Lower lobe of right lung (tissue), 2 donors: ENCODE data around the gene ZNF598. TPM values are rescaled to one million over a fixed set of nuclear protein-coding genes. Genes with fewer than 3 reads are reported as not detected.
A peak's percentile ranks its signal among the peaks of the same experiment; 100 is the strongest.

ENCODE experiments used
- ATAC-seq, 2 donors: fragments of 200-7000 bp; cut with Tn5 transposase; one replicate each; pipeline ENCODE4 v1.9.1; 2020 to 2022; ENCODE audit warnings: mild to moderate bottlenecking in 2 of 2, moderate library complexity in 2 of 2
- DNase-seq: peaks from one replicate; pipeline ENCODE4 v3.0.0-alpha.2; 2020
- H3K27ac ChIP-seq: fragments of 200-600 bp; one replicate; pipeline ENCODE4 v1.8.0; 2022
- H3K27me3 ChIP-seq: fragments of 200-600 bp; one replicate; pipeline ENCODE4 v1.8.0; 2022; ENCODE audit warnings: low read depth
- H3K36me3 ChIP-seq: fragments of 200-600 bp; one replicate; pipeline ENCODE4 v1.8.0; 2022; ENCODE audit warnings: mild to moderate bottlenecking
- H3K4me1 ChIP-seq: fragments of 200-600 bp; one replicate; pipeline ENCODE4 v1.8.0; 2022
- H3K4me3 ChIP-seq: fragments of 200-600 bp; one replicate; pipeline ENCODE4 v1.8.0; 2022; ENCODE audit warnings: mild to moderate bottlenecking
- H3K9me3 ChIP-seq: fragments of 200-600 bp; one replicate; pipeline ENCODE4 v1.8.0; 2022
- intact Hi-C: fragments of 100-400 bp; cut with DNase I; formaldehyde crosslinking; loops from one replicate; pipeline ENCODE4 v1.11.0; 2022
- total RNA-seq: library from RNA; stranded (reverse); fragmentation: NEBNext Ultra II Directional; extraction: Animal tissue kit (Norgen Biotek cat#: 25700); gene quantifications from one replicate; pipeline ENCODE4 v1.2.1, GENCODE V29; 2021
- TF ChIP-seq, protein P1 (sequence below): fragments of 200-600 bp; IDR thresholded peaks from one replicate; pipeline ENCODE4 v1.8.0; 2022; ENCODE audit warnings: antibody characterized with exemption, mild to moderate bottlenecking
- donor health status: DM: no; HTN: yes; CAD: no; lungs with severe emphysema.

Gene ZNF598
- total RNA-seq, 1 donor from 2014 or later = 27.2 TPM

DNA sequence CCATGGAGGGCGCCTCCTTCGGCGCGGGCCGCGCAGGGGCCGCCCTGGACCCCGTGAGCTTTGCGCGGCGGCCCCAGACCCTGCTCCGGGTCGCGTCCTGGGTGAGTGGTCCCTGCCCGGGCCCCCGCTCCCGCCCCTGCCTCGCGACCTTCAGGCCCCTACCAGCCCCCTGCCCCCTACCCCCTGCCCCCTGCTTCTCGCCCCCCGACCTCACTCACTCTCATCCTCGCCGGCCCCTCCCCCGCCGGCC is 19.6 kb downstream of the ZNF598 start:
- ATAC-seq (no peak), DNase-seq (no peak)
- Histone ChIP-seq H3K9me3 (no peaks in the 10 kb centered on the region), H3K27me3 (peaks cover 27% of the 10 kb centered on the region), H3K4me3 (no peak overlapping the region), H3K27ac (no peak overlapping the region), H3K4me1 (peaks cover 25% of the 10 kb centered on the region), H3K36me3 (peaks cover 23% of the 10 kb centered on the region)
- intact Hi-C loops = no loop called here
- TF ChIP-seq, protein P1, sequence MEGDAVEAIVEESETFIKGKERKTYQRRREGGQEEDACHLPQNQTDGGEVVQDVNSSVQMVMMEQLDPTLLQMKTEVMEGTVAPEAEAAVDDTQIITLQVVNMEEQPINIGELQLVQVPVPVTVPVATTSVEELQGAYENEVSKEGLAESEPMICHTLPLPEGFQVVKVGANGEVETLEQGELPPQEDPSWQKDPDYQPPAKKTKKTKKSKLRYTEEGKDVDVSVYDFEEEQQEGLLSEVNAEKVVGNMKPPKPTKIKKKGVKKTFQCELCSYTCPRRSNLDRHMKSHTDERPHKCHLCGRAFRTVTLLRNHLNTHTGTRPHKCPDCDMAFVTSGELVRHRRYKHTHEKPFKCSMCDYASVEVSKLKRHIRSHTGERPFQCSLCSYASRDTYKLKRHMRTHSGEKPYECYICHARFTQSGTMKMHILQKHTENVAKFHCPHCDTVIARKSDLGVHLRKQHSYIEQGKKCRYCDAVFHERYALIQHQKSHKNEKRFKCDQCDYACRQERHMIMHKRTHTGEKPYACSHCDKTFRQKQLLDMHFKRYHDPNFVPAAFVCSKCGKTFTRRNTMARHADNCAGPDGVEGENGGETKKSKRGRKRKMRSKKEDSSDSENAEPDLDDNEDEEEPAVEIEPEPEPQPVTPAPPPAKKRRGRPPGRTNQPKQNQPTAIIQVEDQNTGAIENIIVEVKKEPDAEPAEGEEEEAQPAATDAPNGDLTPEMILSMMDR = no peak

DNA sequence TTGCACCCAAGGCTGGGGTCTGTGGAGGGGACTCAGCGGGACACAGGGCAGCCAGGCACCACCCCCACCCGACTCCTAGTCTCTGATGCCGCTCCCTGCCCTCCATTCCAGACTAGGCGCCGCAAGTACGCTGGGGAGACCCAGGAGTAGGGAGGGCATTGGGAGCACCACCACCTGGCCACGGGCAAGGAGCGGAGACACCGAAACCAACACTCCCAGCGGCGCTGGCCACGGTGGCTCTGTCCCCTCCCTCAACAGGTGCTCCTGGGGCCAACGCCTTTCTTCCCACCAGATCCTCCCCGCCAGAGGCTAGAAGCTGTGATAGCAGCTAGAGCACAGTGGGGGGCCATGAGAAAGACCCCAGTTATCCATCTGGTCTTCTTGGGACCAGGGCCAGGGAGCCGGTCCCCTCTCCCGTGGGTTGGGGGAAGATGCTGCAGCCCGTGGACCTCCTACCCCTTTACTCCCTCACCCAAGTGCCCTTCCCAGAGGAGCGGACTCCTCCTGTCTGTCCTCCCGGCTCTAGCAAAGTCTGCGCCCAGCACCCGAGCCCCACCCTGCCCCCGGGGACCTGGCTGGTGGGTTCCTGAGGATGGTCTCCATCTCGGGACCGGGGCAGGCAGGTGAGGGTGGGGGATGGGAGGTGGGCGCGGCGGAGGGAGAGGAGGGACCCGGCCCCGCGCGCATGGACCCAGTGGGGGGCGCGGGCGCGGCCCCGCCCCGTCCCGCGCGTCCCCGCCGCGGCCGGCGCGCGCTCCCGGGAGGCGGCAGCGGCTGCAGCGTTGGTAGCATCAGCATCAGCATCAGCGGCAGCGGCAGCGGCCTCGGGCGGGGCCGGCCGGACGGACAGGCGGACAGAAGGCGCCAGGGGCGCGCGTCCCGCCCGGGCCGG is 20.2 kb downstream of the ZNF598 start, which contains the start of gene SYNGR3:
SYNGR3 (plus strand) TSS at position 762 of the 892 bp plus-strand sequence. CDS start 133 bp downstream, outside the sequence.
- intact Hi-C loops = no loop called here
- ATAC-seq (no peak), DNase-seq (peak; percentile 51)
- Histone ChIP-seq H3K27me3 (peaks cover 27% of the 10 kb centered on the region), H3K36me3 (peaks cover 23% of the 10 kb centered on the region), H3K4me3 (peak within 1 kb of the TSS; percentile 39), H3K4me1 (peaks cover 31% of the 10 kb centered on the region), H3K9me3 (no peaks in the 10 kb centered on the region), H3K27ac (no peak within 1 kb of the TSS)
- TF ChIP-seq, protein P1 = no peak

DNA sequence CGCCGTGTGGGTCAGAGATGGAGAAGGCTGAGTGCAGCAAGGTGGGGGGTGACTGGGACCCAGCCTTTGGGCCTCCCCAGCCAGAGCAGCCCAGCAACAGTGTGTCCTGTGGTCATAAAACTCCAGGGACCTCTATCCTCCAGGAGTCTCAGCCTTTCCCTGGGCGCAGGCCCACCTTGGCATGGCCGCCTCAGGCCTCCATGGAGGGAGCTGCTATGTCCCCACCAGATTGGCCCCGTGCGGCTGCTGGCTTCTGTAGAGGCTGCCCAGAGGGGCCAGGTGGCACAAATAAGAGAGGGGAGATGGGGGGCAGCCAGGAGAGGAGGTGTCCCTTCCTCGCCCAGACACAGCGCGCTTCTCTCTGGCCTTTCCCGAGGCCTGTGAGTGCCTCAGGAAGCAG is 22.4 kb downstream of the ZNF598 start:
- Histone ChIP-seq H3K27ac (no peak overlapping the region), H3K4me1 (peaks cover 38% of the 10 kb centered on the region), H3K27me3 (peaks cover 27% of the 10 kb centered on the region), H3K9me3 (no peaks in the 10 kb centered on the region), H3K4me3 (no peak overlapping the region), H3K36me3 (peaks cover 23% of the 10 kb centered on the region)
- intact Hi-C loops = no loop called here
- no peak for DNase-seq
- ATAC-seq = no peak
- TF ChIP-seq, protein P1 = no peak

DNA sequence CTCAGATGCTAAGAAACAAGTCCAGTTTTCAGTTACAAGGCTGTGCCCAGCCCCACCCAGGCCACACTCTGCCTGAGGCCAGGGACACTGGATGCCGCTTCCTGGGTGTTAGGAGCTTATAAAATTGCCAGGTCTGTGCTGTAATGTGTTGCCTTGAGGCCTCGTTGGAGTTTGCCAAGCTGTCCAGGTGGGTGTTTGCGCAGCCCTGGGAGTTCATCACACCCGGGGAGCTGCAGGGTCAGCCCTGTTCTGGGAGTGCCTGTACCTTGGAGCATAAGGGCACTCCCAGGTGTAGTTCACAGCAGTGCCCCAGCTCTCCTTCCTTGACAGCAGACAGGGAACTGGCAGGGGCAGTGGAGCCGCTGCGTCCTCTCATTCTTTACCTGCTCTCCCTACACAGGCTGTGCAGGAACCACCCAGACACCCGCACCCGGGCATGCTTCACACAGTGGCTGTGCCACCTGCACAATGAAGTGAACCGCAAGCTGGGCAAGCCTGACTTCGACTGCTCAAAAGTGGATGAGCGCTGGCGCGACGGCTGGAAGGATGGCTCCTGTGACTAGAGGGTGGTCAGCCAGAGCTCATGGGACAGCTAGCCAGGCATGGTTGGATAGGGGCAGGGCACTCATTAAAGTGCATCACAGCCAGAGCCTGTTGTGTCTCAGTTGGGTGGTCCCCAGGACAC is 24.0 kb downstream of the ZNF598 start:
- Histone ChIP-seq H3K9me3 (no peaks in the 10 kb centered on the region), H3K27me3 (peaks cover 30% of the 10 kb centered on the region), H3K36me3 (peaks cover 23% of the 10 kb centered on the region), H3K4me3 (peak overlapping the region; percentile 91), H3K27ac (no peak overlapping the region), H3K4me1 (peaks cover 26% of the 10 kb centered on the region)
- intact Hi-C loops = no loop called here
- TF ChIP-seq, protein P1 = no peak
- ATAC-seq = no peak
- DNase-seq = no peak

DNA sequence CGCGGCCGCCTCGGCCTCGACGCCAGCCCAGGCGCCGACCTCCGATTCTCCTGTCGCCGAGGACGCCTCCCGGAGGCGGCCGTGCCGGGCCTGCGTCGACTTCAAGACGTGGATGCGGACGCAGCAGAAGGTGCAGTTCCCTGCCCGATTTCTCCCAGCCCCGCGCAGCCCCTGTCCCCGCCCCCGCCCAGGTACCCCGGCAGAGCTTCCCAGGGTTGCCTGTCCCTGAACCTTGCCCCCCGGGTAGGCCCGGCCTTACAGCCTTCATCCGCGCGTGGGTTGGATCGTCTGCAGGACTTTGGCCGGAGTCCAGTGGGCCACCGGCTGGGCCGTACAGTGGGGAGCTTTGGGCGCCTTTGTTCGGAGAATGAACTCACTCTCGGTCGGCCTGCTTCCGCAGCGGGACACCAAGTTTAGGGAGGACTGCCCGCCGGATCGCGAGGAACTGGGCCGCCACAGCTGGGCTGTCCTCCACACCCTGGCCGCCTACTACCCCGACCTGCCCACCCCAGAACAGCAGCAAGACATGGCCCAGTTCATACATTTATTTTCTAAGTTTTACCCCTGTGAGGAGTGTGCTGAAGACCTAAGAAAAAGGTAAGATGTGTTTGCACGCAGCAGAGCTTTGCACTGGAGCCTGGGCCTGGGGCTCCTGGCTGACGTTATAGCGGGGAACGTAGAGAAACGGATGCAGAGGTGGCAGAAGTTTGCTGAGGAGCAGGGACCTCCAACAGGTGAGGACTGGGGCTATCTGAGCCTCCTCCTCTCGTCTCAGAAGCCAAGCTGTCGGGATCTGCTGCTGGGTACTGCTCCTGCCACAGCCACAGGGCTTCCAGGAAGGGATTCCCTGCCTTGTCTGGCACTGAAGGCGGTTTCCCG is 25.0 kb downstream of the ZNF598 start:
- peaks cover 27% of the 10 kb centered on the region for H3K4me1 ChIP-seq
- peak overlapping the region; percentile 91 for H3K4me3 ChIP-seq
- DNase-seq (no peak), ATAC-seq (peak in 1 of 2 donors; percentile 4)
- peak overlapping the region; percentile 82 for H3K27ac ChIP-seq
- intact Hi-C loops = no loop called here
- H3K27me3 ChIP-seq = peaks cover 34% of the 10 kb centered on the region
- H3K9me3 ChIP-seq = no peaks in the 10 kb centered on the region
- TF ChIP-seq, protein P1 = no peak
- peaks cover 23% of the 10 kb centered on the region for H3K36me3 ChIP-seq
